DOHH2 (cell line): ENCODE results near the gene MTARC1.

Experiments
- EZH2phosphoT487 ChIP-seq: fragments of 200-600 bp; sonication (generic); IDR thresholded peaks from 2 replicates; pipeline ENCODE4 v1.6.1; 2017; ENCODE audit warnings: borderline replicate concordance, mild to moderate bottlenecking, antibody characterized with exemption, low read length, moderate library complexity, mixed read lengths
- TF ChIP-seq, protein P1 (sequence below): fragments of 200-600 bp; sonication (generic); IDR thresholded peaks from one replicate; pipeline ENCODE4 v1.5.1; 2014; ENCODE audit warnings: antibody characterized with exemption, mild to moderate bottlenecking, low read depth, low read length; ENCODE audit not compliant: poor library complexity, severe bottlenecking

DNA sequence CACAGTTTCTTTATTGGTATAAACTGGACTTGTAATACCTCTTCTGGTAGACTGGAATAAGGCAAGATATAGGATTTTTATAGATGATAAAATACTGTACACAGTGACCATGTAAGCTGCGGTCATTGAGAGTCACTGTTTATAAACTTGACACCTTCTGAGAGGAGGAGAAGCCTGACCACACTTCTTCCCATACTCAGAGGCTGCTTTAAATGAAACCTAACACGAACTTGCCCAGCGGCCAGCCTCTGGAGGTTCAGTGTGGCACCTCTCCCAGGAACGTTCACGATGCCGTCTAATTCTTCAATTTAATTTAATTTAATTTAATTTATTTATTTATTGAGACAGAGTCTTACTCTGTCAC is 22.5 kb downstream of the MTARC1 start:
- TF ChIP-seq, protein P1, sequence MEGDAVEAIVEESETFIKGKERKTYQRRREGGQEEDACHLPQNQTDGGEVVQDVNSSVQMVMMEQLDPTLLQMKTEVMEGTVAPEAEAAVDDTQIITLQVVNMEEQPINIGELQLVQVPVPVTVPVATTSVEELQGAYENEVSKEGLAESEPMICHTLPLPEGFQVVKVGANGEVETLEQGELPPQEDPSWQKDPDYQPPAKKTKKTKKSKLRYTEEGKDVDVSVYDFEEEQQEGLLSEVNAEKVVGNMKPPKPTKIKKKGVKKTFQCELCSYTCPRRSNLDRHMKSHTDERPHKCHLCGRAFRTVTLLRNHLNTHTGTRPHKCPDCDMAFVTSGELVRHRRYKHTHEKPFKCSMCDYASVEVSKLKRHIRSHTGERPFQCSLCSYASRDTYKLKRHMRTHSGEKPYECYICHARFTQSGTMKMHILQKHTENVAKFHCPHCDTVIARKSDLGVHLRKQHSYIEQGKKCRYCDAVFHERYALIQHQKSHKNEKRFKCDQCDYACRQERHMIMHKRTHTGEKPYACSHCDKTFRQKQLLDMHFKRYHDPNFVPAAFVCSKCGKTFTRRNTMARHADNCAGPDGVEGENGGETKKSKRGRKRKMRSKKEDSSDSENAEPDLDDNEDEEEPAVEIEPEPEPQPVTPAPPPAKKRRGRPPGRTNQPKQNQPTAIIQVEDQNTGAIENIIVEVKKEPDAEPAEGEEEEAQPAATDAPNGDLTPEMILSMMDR: no peak
- no peak for TF ChIP-seq EZH2phosphoT487
